Karpas-422 (cell line): ENCODE results near the gene PTGES3L. TPM values are rescaled to one million over a fixed set of nuclear protein-coding genes. Genes with fewer than 3 reads are reported as not detected.
"Not testable (repeated sequence)": the region's sequence is repeated elsewhere in the genome, so short reads cannot be mapped to it uniquely, and the experiment has no call there.

Experiments used
- DNase-seq: peaks from one replicate; pipeline ENCODE4 v3.0.0-alpha.2; 2015
- H2AFZ ChIP-seq: fragments of 200-600 bp; sonication (generic); 2 replicates; pipeline ENCODE4 v1.6.1; 2014; ENCODE audit warnings: antibody characterized with exemption, low read length, mixed read lengths
- H3K27ac ChIP-seq: fragments of 200-600 bp; sonication (generic); 2 replicates; pipeline ENCODE4 v1.5.1; 2014; ENCODE audit warnings: mild to moderate bottlenecking, low read length, moderate library complexity
- H3K27me3 ChIP-seq: fragments of 200-600 bp; sonication (generic); 2 replicates; pipeline ENCODE4 v1.6.1; 2014; ENCODE audit warnings: low read length, mixed read lengths
- H3K36me3 ChIP-seq: fragments of 200-600 bp; sonication (generic); 2 replicates; pipeline ENCODE4 v1.6.1; 2014; ENCODE audit warnings: low read length, mixed read lengths; ENCODE audit not compliant: insufficient read depth
- H3K4me1 ChIP-seq: fragments of 200-600 bp; sonication (generic); 2 replicates; pipeline ENCODE4 v1.6.1; 2014; ENCODE audit warnings: mild to moderate bottlenecking, low read length, mixed read lengths
- H3K4me2 ChIP-seq: fragments of 200-600 bp; sonication (generic); 2 replicates; pipeline ENCODE4 v1.6.1; 2014; ENCODE audit warnings: low read length, low read depth, mild to moderate bottlenecking; ENCODE audit not compliant: poor library complexity, severe bottlenecking
- H3K4me3 ChIP-seq: fragments of 200-600 bp; sonication (generic); 2 replicates; pipeline ENCODE4 v1.5.1; 2014; ENCODE audit warnings: mild to moderate bottlenecking, antibody characterized with exemption, low read length, mixed read lengths
- H3K79me2 ChIP-seq: fragments of 200-600 bp; sonication (generic); 2 replicates; pipeline ENCODE4 v1.6.1; 2014; ENCODE audit warnings: mild to moderate bottlenecking, low read length, mixed read lengths
- H3K9ac ChIP-seq: fragments of 200-600 bp; sonication (generic); 2 replicates; pipeline ENCODE4 v1.6.0; 2014; ENCODE audit warnings: low read length
- H3K9me2 ChIP-seq: fragments of 200-600 bp; sonication (generic), shearing (Covaris generic); replicated peaks from 2 replicates; pipeline ENCODE4 v1.6.0; 2014; ENCODE audit warnings: mild to moderate bottlenecking, low read length, moderate library complexity; ENCODE audit not compliant: insufficient read depth
- H3K9me3 ChIP-seq: fragments of 300-700, 200-600 bp; sonication (generic); 2 replicates; pipeline ENCODE4 v1.6.1; 2014; ENCODE audit warnings: low read length, mixed read lengths
- H4K20me1 ChIP-seq: fragments of 200-600 bp; sonication (generic); 2 replicates; pipeline ENCODE4 v1.6.1; 2014; ENCODE audit warnings: mild to moderate bottlenecking, antibody characterized with exemption, low read length, low read depth; ENCODE audit not compliant: insufficient read depth
- total RNA-seq: library from RNA; depleted of rRNA; stranded (reverse); fragments of >200 nt; shearing (Covaris generic); gene quantifications from 2 replicates; pipeline ENCODE4 v1.2.3, GENCODE V29; 2014; ENCODE audit warnings: low replicate concordance

PTGES3L gene
- total RNA-seq, 1 experiment from 2014 or later = 0.45 TPM

DNA sequence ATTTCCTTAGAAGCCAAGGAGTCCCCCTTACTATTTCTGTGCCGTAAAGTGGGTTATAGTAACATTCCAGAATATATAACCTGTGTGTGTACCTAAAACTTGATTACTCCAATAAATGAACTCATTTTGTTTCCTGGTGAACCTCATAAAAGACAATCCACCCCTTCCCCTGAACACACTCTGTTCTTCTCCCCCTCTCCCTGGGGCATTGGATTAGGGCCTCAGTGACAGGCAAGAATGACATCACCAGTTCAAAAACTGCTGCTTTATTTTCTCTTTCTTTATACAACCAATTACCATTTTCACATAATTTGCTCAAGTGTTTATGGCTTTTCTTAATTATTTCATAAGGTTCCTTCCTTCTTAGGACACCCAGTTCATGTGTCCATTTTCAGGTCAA, 33.1 kb downstream of the PTGES3L start:
- Histone ChIP-seq H2AFZ (no peak overlapping the region), H3K9ac (no peak overlapping the region), H3K79me2 (no peaks in the 10 kb centered on the region), H3K4me2 (no peak overlapping the region), H3K4me3 (no peak overlapping the region), H3K36me3 (peaks cover 6% of the 10 kb centered on the region; the same call in 1 of the 2 replicates), H3K9me3 (no peaks in the 10 kb centered on the region), H4K20me1 (no peaks in the 10 kb centered on the region), H3K27ac (no peak overlapping the region), H3K9me2 (no peaks in the 10 kb centered on the region), H3K4me1 (no peaks in the 10 kb centered on the region), H3K27me3 (no peaks in the 10 kb centered on the region)
- no peak for DNase-seq

DNA sequence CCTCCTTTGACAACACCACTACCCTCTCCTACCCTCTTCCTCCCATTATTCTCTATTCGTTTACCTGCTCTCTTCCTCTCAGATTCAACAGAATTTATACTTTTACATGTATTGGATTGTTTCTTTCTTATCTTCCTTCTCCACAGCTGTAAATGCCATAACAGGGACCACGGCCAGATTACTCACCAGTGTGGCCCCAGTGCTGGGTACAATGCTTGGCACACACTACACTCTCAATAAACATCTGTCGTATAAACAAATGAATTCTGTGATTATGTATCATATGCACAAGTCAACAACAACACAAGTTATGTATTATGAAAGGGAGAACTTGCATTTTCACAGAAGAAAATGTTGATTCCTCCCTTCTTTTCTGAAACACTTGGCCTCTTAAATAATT, 35.7 kb downstream of the PTGES3L start:
- no peaks in the 10 kb centered on the region for H3K27me3 ChIP-seq
- H3K9me2 ChIP-seq = no peaks in the 10 kb centered on the region
- H3K4me1 ChIP-seq = no peaks in the 10 kb centered on the region
- H3K79me2 ChIP-seq = no peaks in the 10 kb centered on the region
- H3K9ac ChIP-seq = no peak overlapping the region
- no peaks in the 10 kb centered on the region for H3K36me3 ChIP-seq
- H3K4me2 ChIP-seq = no peak overlapping the region
- H3K27ac ChIP-seq = no peak overlapping the region
- H4K20me1 ChIP-seq = no peaks in the 10 kb centered on the region
- no peaks in the 10 kb centered on the region for H3K9me3 ChIP-seq
- no peak overlapping the region for H3K4me3 ChIP-seq
- no peak for DNase-seq
- no peak overlapping the region for H2AFZ ChIP-seq

DNA sequence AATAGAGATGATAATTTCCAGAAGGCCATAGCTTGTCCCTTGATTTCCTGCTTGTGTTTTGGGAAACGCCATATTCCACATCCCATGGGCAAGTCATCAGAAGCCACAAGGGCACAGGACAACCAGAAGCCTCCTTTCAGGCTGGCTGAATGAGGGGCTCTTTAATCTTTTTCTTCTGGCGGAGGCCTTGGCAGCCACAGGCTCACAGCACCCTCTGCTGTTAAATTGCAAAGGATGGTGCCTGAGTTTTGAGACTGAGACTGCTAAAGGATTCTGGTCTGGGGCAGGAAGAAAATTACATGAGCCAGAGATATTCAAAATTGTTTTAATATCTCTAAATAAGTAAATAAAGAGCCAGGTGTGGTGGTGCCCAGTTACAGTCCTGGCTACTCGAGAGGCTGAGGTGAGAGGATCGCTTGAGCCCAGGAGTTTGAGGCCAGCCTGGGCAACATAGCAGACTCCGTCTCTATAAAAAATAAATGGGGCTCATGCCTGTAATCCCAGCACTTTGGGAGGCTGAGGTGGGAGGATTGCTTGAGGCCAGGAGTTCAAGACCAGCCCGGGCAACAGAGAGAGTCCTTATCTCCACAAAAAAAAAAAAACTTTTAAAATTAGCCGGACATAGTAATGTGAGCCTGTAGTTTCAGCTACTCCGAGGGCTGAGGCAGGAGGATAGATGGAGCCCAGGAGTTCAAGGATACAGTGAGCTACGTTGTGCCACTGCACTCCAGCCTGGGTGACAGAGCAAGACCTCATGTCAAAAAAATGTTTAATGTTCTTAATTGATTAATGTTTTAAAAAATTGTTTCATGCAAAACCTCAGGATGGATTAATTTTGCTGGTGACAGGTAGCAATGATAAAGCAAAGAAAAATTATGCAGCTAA, 41.9 kb downstream of the PTGES3L start:
- Histone ChIP-seq H3K9ac (no peak overlapping the region), H3K4me2 (no peak overlapping the region), H4K20me1 (no peaks in the 10 kb centered on the region), H3K79me2 (no peaks in the 10 kb centered on the region), H3K4me1 (0 out of 2 replicates have a peak, but pooled peaks cover 3% of the 10 kb centered on the region), H3K27me3 (no peaks in the 10 kb centered on the region), H3K36me3 (no peaks in the 10 kb centered on the region), H3K27ac (no peak overlapping the region), H3K4me3 (no peak overlapping the region), H2AFZ (no peak overlapping the region), H3K9me2 (no peaks in the 10 kb centered on the region), H3K9me3 (no peaks in the 10 kb centered on the region)
- DNase-seq = peak; percentile 81

DNA sequence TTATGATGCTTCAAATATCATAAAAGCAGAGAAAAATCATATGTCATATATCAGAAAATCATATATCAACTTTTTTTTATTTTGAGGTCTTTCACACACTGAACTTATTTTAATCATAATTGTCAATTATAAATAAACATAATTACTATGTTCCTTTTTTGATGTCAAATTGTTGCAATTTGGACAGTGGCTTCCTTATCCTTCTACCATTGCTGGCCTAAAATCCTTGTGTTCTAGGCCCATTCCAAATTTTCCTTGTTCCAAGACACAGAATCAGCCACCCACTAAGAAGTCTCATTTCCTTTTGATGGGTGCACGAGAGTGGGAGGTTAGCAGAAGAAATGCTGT, 50.4 kb downstream of the PTGES3L start:
- Histone ChIP-seq H3K9me3 (no peaks in the 10 kb centered on the region), H3K9ac (no peak overlapping the region), H3K36me3 (no peaks in the 10 kb centered on the region), H3K9me2 (no peaks in the 10 kb centered on the region), H3K4me2 (no peak overlapping the region), H3K4me3 (no peak overlapping the region), H3K27me3 (no peaks in the 10 kb centered on the region), H3K27ac (no peak overlapping the region), H2AFZ (no peak overlapping the region), H4K20me1 (no peaks in the 10 kb centered on the region), H3K4me1 (0 out of 2 replicates have a peak, but pooled peaks cover 3% of the 10 kb centered on the region), H3K79me2 (no peaks in the 10 kb centered on the region)
- no peak for DNase-seq

DNA sequence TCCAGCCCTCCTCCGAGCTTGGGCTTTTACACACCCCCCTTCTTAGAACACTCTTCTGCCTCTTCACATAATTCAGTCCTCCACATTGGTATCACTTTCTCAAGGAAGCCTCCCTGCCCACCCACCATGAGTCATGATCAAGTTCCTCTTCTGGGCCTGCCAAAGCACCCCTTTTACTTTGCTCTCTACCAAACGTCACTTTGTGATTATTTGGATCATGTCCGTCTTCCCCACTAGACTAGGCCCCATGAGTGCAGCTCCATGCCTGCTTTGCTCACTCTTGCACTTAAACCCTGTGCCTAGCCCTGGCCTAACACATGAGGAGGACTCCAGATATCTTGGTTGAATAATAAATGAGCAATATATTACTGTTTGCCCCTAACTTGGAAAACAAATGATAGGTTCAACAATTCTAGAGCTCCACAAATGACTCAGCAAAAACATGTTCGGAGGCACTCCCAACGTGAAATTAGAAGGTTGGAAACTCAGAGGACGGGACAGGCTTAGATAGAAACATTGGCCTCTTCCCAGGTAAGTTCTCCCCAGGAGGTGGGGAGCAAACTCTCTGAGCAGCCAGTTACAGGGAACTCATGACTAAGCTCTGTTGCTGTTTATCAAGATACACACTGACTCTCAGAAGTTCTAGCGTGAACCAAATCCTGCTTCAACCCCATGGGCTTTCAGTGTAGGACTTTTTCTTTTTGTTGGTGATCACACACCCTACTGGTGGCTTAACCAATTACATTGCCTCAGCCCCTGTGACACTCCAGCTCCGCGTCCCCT, 51.0 kb downstream of the PTGES3L start:
- Histone ChIP-seq H3K4me1 (0 out of 2 replicates have a peak, but pooled peaks cover 3% of the 10 kb centered on the region), H3K79me2 (no peaks in the 10 kb centered on the region), H3K9me3 (no peaks in the 10 kb centered on the region), H3K9ac (no peak overlapping the region), H3K27me3 (no peaks in the 10 kb centered on the region), H4K20me1 (no peaks in the 10 kb centered on the region), H3K36me3 (no peaks in the 10 kb centered on the region), H3K4me3 (no peak overlapping the region), H3K4me2 (no peak overlapping the region), H3K27ac (no peak overlapping the region), H2AFZ (no peak overlapping the region), H3K9me2 (no peaks in the 10 kb centered on the region)
- DNase-seq = peak; percentile 82

DNA sequence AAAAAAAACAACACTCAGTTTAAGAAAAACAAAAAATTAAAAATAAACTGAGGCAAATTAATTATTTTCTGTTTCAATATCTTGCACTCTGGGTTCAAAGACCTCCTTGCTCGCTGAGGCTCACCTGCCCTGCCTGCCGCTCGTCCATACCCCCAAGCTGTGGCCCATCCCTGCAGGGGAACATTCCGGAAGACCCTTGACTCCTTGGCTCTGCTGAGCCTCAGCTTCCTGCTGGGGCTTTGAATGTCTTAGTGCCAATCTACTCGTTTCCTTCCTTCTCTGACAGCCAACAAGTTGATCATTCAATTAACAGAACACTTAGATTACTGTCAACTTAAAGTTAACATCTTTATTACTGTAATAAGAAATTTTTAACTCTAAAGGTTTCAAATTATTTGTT, 55.0 kb downstream of the PTGES3L start:
- 0 out of 2 replicates have a peak, but pooled peaks cover 3% of the 10 kb centered on the region for H3K4me1 ChIP-seq
- H4K20me1 ChIP-seq = no peaks in the 10 kb centered on the region
- no peaks in the 10 kb centered on the region for H3K79me2 ChIP-seq
- H3K9ac ChIP-seq = no peak overlapping the region
- H3K27me3 ChIP-seq = no peaks in the 10 kb centered on the region
- H3K4me2 ChIP-seq = no peak overlapping the region
- no peaks in the 10 kb centered on the region for H3K36me3 ChIP-seq
- no peak overlapping the region for H3K27ac ChIP-seq
- no peaks in the 10 kb centered on the region for H3K9me3 ChIP-seq
- H2AFZ ChIP-seq = no peak overlapping the region
- DNase-seq = no peak
- H3K9me2 ChIP-seq = no peaks in the 10 kb centered on the region
- H3K4me3 ChIP-seq = no peak overlapping the region

DNA sequence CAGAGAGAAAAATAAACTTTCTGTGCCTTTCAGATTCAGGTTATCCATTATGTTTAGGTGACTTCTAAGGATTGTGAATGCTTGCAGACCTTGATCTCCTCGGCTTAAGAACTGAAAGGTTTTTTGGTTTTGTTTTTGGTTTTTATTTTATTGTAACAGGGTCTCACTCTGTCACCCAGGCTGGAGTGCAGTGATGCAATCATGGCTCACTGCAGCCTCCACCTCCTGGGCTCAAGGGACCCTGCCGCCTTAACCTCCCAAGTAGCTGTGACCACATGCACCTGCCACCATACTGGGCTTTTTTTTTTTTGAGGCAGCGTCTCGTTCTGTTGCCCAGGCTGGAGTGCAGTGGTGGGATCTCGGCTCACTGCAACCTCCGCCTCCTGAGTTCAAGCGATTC, 56.4 kb downstream of the PTGES3L start:
- not testable (repeated sequence) for H3K79me2 ChIP-seq, H2AFZ ChIP-seq, H3K27me3 ChIP-seq, H3K4me1 ChIP-seq, H3K4me3 ChIP-seq, H4K20me1 ChIP-seq, H3K9ac ChIP-seq, H3K4me2 ChIP-seq, H3K36me3 ChIP-seq, H3K9me2 ChIP-seq, H3K9me3 ChIP-seq, DNase-seq, H3K27ac ChIP-seq

DNA sequence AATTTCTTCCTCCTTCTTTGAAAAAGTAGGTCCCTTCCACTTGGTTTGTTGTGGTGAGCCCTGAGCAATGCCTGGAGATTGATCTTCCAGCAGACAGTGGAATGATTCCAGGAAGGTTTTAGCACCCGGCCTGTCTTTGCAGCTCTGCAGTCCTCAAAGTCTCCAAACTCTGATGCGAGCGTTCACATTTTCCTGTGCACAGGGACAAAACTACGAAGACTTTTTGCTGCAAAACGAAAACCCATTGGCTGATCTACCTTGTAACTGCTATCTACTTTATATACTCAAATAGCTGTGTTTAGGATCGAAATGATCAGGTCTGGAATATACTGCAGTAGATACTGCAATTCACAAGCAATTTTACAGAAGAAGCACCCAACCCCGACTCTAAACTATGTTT, 57.6 kb downstream of the PTGES3L start:
- Histone ChIP-seq H3K4me1 (no peaks in the 10 kb centered on the region), H3K9me2 (no peaks in the 10 kb centered on the region), H3K4me3 (no peak overlapping the region), H4K20me1 (no peaks in the 10 kb centered on the region), H2AFZ (no peak overlapping the region), H3K9ac (no peak overlapping the region), H3K4me2 (no peak overlapping the region), H3K27me3 (no peaks in the 10 kb centered on the region), H3K9me3 (no peaks in the 10 kb centered on the region), H3K36me3 (no peaks in the 10 kb centered on the region), H3K79me2 (no peaks in the 10 kb centered on the region), H3K27ac (no peak overlapping the region)
- DNase-seq = no peak
